ENCODE data around the gene NIPBL. TPM values are rescaled to one million over a fixed set of nuclear protein-coding genes. Genes with fewer than 3 reads are reported as not detected.
"Not testable (repeated sequence)": the region's sequence is repeated elsewhere in the genome, so short reads cannot be mapped to it uniquely, and the experiment has no call there.

NIPBL gene
- total and polyA plus RNA-seq, 8 donors = 8.2 to 100 (median 32.2) TPM

- no peak for DNase-seq
- H3K36me3 ChIP-seq = no peaks in the 10 kb centered on the region
- no peaks in the 10 kb centered on the region for H3K9me3 ChIP-seq
- no peak overlapping the region for H3K27ac ChIP-seq
- intact Hi-C loops (cut with DNase I; ENCODE audit: low total_unique reads) = no loop called here
- H3K4me3 ChIP-seq = no peak overlapping the region
- TF ChIP-seq CTCF (IDR thresholded peaks at IDR 0.05) (no peak), POLR2AphosphoS5 (IDR thresholded peaks at IDR 0.05) (no peak), POLR2A (IDR thresholded peaks at IDR 0.05) (no peak), EP300 (IDR thresholded peaks at IDR 0.05) (no peak)
- no peaks in the 10 kb centered on the region for H3K27me3 ChIP-seq
- peaks cover 0 to 54% (median 18%) of the 10 kb centered on the region in 4 donors for H3K4me1 ChIP-seq
Observed at GRCh38 chr5:36915653-36916052, 39.1 kb downstream of the NIPBL start.

- intact Hi-C loops (cut with DNase I; ENCODE audit: low total_unique reads); H3K27ac ChIP-seq; H3K4me3 ChIP-seq; DNase-seq; H3K27me3 ChIP-seq; H3K9me3 ChIP-seq; H3K36me3 ChIP-seq: not testable (repeated sequence)
- WGBS, 5 donors = 77 to 100% (median 92%) methylated on average over 3 to 4 of the region's 4 CpGs
- H3K4me1 ChIP-seq = peaks cover 0 to 49% (median 17%) of the 10 kb centered on the region in 4 donors
Observed at GRCh38 chr5:36916614-36917013, 40.0 kb downstream of the NIPBL start.

- intact Hi-C loops (cut with DNase I; ENCODE audit: low total_unique reads); DNase-seq; H3K27me3 ChIP-seq; H3K27ac ChIP-seq; H3K9me3 ChIP-seq; H3K36me3 ChIP-seq; H3K4me3 ChIP-seq: not testable (repeated sequence)
- peaks cover 0 to 41% (median 19%) of the 10 kb centered on the region in 4 donors for H3K4me1 ChIP-seq
- WGBS, 5 donors = 82 to 95% (median 92%) methylated on average over 1 of the region's 1 CpG
Observed at GRCh38 chr5:36917358-36917757, 40.8 kb downstream of the NIPBL start.

GRCh38 chr5:36919238-36919637, 42.7 kb downstream of the NIPBL start:
- no peaks in the 10 kb centered on the region for H3K9me3 ChIP-seq
- no peak for TF ChIP-seq EP300 (IDR thresholded peaks at IDR 0.05)
- no peak for TF ChIP-seq CTCF (IDR thresholded peaks at IDR 0.05)
- no peak for TF ChIP-seq POLR2AphosphoS5 (IDR thresholded peaks at IDR 0.05)
- TF ChIP-seq POLR2A (IDR thresholded peaks at IDR 0.05) = no peak
- DNase-seq = no peak
- no peak overlapping the region for H3K27ac ChIP-seq
- intact Hi-C loops (cut with DNase I; ENCODE audit: low total_unique reads) = no loop called here
- no peaks in the 10 kb centered on the region for H3K27me3 ChIP-seq
- no peak overlapping the region for H3K4me3 ChIP-seq
- 50 to 72% (median 65%) methylated on average over 2 of the region's 2 CpGs for WGBS, 5 donors
- no peaks in the 10 kb centered on the region for H3K36me3 ChIP-seq
- H3K4me1 ChIP-seq = peaks cover 0 to 52% (median 17%) of the 10 kb centered on the region in 4 donors

- Histone ChIP-seq H3K4me3 (no peak overlapping the region), H3K9me3 (no peaks in the 10 kb centered on the region), H3K27me3 (no peaks in the 10 kb centered on the region), H3K36me3 (no peaks in the 10 kb centered on the region), H3K27ac (no peak overlapping the region), H3K4me1 (peaks cover 0 to 52% (median 18%) of the 10 kb centered on the region in 4 donors)
- TF ChIP-seq EP300 (IDR thresholded peaks at IDR 0.05) (no peak), CTCF (IDR thresholded peaks at IDR 0.05) (no peak), POLR2A (IDR thresholded peaks at IDR 0.05) (no peak), POLR2AphosphoS5 (IDR thresholded peaks at IDR 0.05) (no peak)
- intact Hi-C loops (cut with DNase I; ENCODE audit: low total_unique reads) = no loop called here
- no peak for DNase-seq
Observed at GRCh38 chr5:36919650-36920049, 43.1 kb downstream of the NIPBL start.
